Neural cell (in vitro differentiated cells): ENCODE results near the gene PDCD1LG2.

Source experiments
- EP300 ChIP-seq: fragments of 450-650 bp; conservative IDR thresholded peaks from 2 replicates; pipeline ENCODE4 v1.6.1; 2014; ENCODE audit warnings: antibody characterized with exemption, mild to moderate bottlenecking, moderate library complexity; ENCODE audit not compliant: poor library complexity, severe bottlenecking
- EZH2 ChIP-seq: fragments of 200-600, 300-800 bp; shearing (Covaris generic), sonication (generic); IDR thresholded peaks from 2 replicates; pipeline ENCODE4 v1.6.1; 2014; ENCODE audit warnings: antibody characterized with exemption, low read length, borderline replicate concordance, mild to moderate bottlenecking; ENCODE audit not compliant: insufficient read depth, poor library complexity, severe bottlenecking
- MXI1 ChIP-seq: fragments of 450-650 bp; conservative IDR thresholded peaks from 2 replicates; pipeline ENCODE4 v1.6.1; 2014; ENCODE audit warnings: antibody characterized with exemption, mild to moderate bottlenecking; ENCODE audit not compliant: poor library complexity, severe bottlenecking
- POLR2AphosphoS5 ChIP-seq: IDR thresholded peaks from 2 replicates; pipeline ENCODE4 v1.6.1; 2012
- RAD21 ChIP-seq: fragments of 450-650 bp; conservative IDR thresholded peaks from 2 replicates; pipeline ENCODE4 v1.6.1; 2014; ENCODE audit warnings: antibody characterized with exemption, mild to moderate bottlenecking, moderate library complexity
- REST ChIP-seq: IDR thresholded peaks from 2 replicates; pipeline ENCODE4 v1.6.1; 2012; ENCODE audit warnings: borderline replicate concordance
- SMC3 ChIP-seq: fragments of 450-650 bp; conservative IDR thresholded peaks from 2 replicates; pipeline ENCODE4 v1.6.1; 2014; ENCODE audit warnings: antibody characterized with exemption, mild to moderate bottlenecking, moderate library complexity; ENCODE audit not compliant: poor library complexity
- TAF1 ChIP-seq: IDR thresholded peaks from 2 replicates; pipeline ENCODE4 v1.6.1; 2012; ENCODE audit warnings: low read depth
- TF ChIP-seq, protein P1 (sequence below): fragments of 450-650 bp; IDR thresholded peaks from 2 replicates; pipeline ENCODE4 v1.5.1; 2014; ENCODE audit warnings: antibody characterized with exemption, mild to moderate bottlenecking, moderate library complexity; ENCODE audit not compliant: poor library complexity, severe bottlenecking

DNA sequence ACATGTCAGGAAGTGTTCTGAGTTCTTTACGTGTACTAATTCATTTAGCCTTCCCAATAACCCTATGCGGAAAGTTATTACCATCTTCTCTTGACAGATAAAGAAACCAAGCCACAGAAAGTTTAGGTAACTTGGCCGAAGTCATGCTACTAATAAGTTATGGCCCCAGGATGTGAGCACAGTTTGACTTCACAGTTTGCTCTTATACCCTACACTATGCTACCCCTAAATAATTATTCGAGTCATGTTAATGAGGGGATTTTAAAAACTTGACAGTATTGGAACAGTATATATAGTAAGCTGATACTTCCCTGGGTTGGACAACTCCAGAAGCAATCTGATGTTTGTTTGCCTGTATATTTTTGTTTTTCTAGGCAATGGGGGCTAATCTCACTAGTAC lies 29.4 kb upstream of the PDCD1LG2 start:
- TF ChIP-seq POLR2AphosphoS5 (no peak), TAF1 (no peak), EZH2 (no peak), SMC3 (no peak), MXI1 (no peak), RAD21 (no peak), REST (no peak), EP300 (no peak)
- TF ChIP-seq, protein P1, sequence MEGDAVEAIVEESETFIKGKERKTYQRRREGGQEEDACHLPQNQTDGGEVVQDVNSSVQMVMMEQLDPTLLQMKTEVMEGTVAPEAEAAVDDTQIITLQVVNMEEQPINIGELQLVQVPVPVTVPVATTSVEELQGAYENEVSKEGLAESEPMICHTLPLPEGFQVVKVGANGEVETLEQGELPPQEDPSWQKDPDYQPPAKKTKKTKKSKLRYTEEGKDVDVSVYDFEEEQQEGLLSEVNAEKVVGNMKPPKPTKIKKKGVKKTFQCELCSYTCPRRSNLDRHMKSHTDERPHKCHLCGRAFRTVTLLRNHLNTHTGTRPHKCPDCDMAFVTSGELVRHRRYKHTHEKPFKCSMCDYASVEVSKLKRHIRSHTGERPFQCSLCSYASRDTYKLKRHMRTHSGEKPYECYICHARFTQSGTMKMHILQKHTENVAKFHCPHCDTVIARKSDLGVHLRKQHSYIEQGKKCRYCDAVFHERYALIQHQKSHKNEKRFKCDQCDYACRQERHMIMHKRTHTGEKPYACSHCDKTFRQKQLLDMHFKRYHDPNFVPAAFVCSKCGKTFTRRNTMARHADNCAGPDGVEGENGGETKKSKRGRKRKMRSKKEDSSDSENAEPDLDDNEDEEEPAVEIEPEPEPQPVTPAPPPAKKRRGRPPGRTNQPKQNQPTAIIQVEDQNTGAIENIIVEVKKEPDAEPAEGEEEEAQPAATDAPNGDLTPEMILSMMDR: no peak
